Tibial nerve (tissue), 4 donors: Measurements from ENCODE around the gene MBNL2. TPM values are rescaled to one million over a fixed set of nuclear protein-coding genes. Genes with fewer than 3 reads are reported as not detected.
A peak's percentile ranks its signal among the peaks of the same experiment; 100 is the strongest.

Source experiments
- DNase-seq, 2 donors: peaks; one replicate each; pipeline ENCODE4 v3.0.0-alpha.2; 2019; ENCODE audit warnings: low spot score in 2 of 2
- H3K27ac ChIP-seq, 4 donors: fragments of 200-600 bp; sonication (generic) in 3 of 4; one replicate each; pipeline ENCODE4 v1.5.1; 2017 to 2019; ENCODE audit warnings: mild to moderate bottlenecking in 1 of 4
- H3K27me3 ChIP-seq, 2 donors: fragments of 200-600 bp; sonication (generic) in 1 of 2; one replicate each; pipeline versions ENCODE4 v1.5.1 to v1.6.0; 2017 to 2019
- H3K36me3 ChIP-seq, 3 donors: fragments of 200-600 bp; sonication (generic); one replicate each; pipeline ENCODE4 v1.5.1; 2018 to 2019
- H3K4me1 ChIP-seq, 4 donors: fragments of 200-600 bp; sonication (generic) in 3 of 4; one replicate each; pipeline ENCODE4 v1.5.1; 2017 to 2019
- H3K4me3 ChIP-seq, 4 donors: fragments of 200-600 bp; sonication (generic) in 3 of 4; one replicate each; pipeline ENCODE4 v1.5.1; 2017 to 2019; ENCODE audit warnings: mild to moderate bottlenecking in 1 of 4, moderate library complexity in 1 of 4
- H3K9me3 ChIP-seq, 4 donors: fragments of 200-600 bp; sonication (generic) in 3 of 4; one replicate each; pipeline ENCODE4 v1.5.1; 2017 to 2019
- CTCF ChIP-seq, 5 experiments: fragments of 200-600 bp in 3 of 5; fragments of 450-650 bp in 2 of 5; sonication (generic) in 3 of 5; IDR thresholded peaks; one replicate each; pipeline ENCODE4 v1.5.1; 2016 to 2019; ENCODE audit warnings: antibody characterized with exemption in 5 of 5, mild to moderate bottlenecking in 3 of 5, moderate library complexity in 2 of 5
- EP300 ChIP-seq, 2 donors: sonication (generic); formaldehyde crosslinking; IDR thresholded peaks; one replicate each; pipeline ENCODE4 v1.6.1; 2017; ENCODE audit warnings: antibody characterized with exemption in 2 of 2, mild to moderate bottlenecking in 1 of 2
- POLR2A ChIP-seq, 2 donors: fragments of 450-650 bp; IDR thresholded peaks; one replicate each; pipeline ENCODE4 v1.6.1; 2017; ENCODE audit warnings: antibody characterized with exemption in 2 of 2, mild to moderate bottlenecking in 2 of 2, moderate library complexity in 2 of 2
- WGBS, 2 donors: methylation state at CpG; one replicate each; pipeline ENCODE4 v1.1.5; 2018; 5-methylcytosine and 5-hydroxymethylcytosine counted together
- total RNA-seq, 4 donors: library from RNA; depleted of rRNA; stranded (reverse); fragments of >200 nt; gene quantifications; one replicate each; pipeline ENCODE4 v1.1.0, GENCODE V29; 2016

The MBNL2 gene
- total RNA-seq, 4 donors from 2014 or later, result 87.9 to 126 (median 95.5) TPM

DNA sequence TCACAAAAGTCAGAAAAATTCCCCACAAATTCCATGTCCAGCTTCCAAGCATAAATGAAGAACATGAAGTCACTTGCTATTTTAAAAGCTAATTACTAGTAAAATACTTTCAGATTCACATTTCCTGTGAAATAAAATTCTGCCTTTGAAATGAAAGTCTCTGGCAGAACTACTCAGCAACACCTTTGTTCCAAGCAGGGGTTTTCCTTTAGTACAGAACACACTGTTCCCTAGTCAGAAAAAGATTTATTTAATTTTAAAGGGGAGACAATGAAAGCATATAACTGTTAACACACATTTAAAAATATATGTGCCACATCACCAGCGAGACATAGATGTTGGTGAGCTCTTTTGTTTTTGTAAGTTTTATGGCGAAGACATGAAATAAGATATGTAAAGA lies 185.4 kb downstream of the MBNL2 start:
- Histone ChIP-seq H3K9me3 (no peaks in the 10 kb centered on the region), H3K4me3 (no peak overlapping the region), H3K27ac (peak overlapping the region in 1 of 4 donors; percentile 20), H3K27me3 (no peaks in the 10 kb centered on the region), H3K4me1 (no peaks in the 10 kb centered on the region), H3K36me3 (no peaks in the 10 kb centered on the region)
- no peak for TF ChIP-seq POLR2A (IDR thresholded peaks at IDR 0.05)
- peak in 1 of 2 donors; percentile 74 for TF ChIP-seq EP300 (IDR thresholded peaks at IDR 0.05)
- no peak for DNase-seq
- WGBS, 2 donors, result 86 to 90% methylated on average over 2 of the region's 2 CpGs

GRCh38 chr13:97408938-97409337 lies 186.8 kb downstream of the MBNL2 start:
- DNase-seq, result no peak
- H3K9me3 ChIP-seq, result no peaks in the 10 kb centered on the region
- TF ChIP-seq EP300 (IDR thresholded peaks at IDR 0.05), result no peak
- TF ChIP-seq POLR2A (IDR thresholded peaks at IDR 0.05), result no peak
- TF ChIP-seq CTCF (IDR thresholded peaks at IDR 0.05), result no peak
- no peak overlapping the region for H3K27ac ChIP-seq
- H3K27me3 ChIP-seq, result no peaks in the 10 kb centered on the region
- 92 to 95% methylated on average over 2 of the region's 2 CpGs for WGBS, 2 donors
- no peak overlapping the region for H3K4me3 ChIP-seq
- H3K4me1 ChIP-seq, result peaks cover 0 to 4% (median 0%) of the 10 kb centered on the region in 4 donors
- H3K36me3 ChIP-seq, result no peaks in the 10 kb centered on the region

DNA sequence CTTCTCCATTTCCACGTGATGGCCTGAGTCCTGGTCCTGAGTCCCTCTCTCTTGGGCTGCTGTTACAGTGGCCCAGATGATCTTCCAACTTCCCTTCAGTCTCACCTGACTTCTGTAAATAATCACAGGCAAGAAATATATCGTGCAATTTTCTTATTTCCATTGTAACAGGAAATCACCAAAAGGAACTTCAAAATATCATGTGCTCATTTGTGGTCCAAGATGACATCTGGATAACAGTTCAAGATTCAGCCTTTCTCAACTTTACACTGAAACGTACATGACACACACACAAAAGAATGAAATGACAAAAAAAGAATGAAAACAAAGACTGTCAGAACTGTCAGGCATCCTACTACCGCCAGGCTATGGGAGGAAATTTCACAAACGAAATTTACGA lies 189.9 kb downstream of the MBNL2 start:
- H3K27me3 ChIP-seq, result no peaks in the 10 kb centered on the region
- 81 to 83% methylated on average over 6 of the region's 6 CpGs for WGBS, 2 donors

DNA sequence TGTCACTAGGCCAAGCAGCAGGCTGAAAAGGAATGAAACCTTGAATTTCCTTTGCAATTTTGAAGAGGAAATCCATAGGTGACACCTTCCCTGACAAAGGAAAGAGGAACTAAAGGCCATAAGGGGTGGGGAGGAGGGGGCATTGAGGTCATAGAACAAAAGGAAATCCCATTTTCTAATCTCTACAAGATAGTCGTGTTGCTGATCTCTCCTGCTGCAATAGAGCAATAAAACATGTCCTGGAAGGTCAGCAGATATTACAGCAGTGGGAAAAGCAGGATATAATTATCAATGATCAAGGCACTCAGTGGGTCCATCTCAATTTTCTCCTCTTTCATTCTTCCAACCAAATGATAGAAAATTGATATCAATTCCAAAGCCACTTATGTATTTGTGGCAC lies 191.6 kb downstream of the MBNL2 start:
- no peak overlapping the region for H3K4me3 ChIP-seq
- WGBS, 2 donors, result 37 to 44% methylated on average over 1 of the region's 1 CpG
- H3K27ac ChIP-seq, result peak overlapping the region in 2 of 4 donors; percentile 72 to 75
- TF ChIP-seq EP300 (IDR thresholded peaks at IDR 0.05), result no peak
- TF ChIP-seq POLR2A (IDR thresholded peaks at IDR 0.05), result no peak
- H3K9me3 ChIP-seq, result no peaks in the 10 kb centered on the region
- no peaks in the 10 kb centered on the region for H3K27me3 ChIP-seq
- no peak for DNase-seq
- H3K4me1 ChIP-seq, result peaks cover 0 to 9% (median 0%) of the 10 kb centered on the region in 4 donors
- H3K36me3 ChIP-seq, result no peaks in the 10 kb centered on the region

More for the DNA sequence above, 189.9 kb downstream of the MBNL2 start:
- no peak for DNase-seq
- Histone ChIP-seq H3K9me3 (no peaks in the 10 kb centered on the region), H3K4me1 (peaks cover 0 to 9% (median 0%) of the 10 kb centered on the region in 4 donors), H3K27ac (no peak overlapping the region), H3K4me3 (no peak overlapping the region), H3K36me3 (no peaks in the 10 kb centered on the region)
- TF ChIP-seq EP300 (IDR thresholded peaks at IDR 0.05) (no peak), POLR2A (IDR thresholded peaks at IDR 0.05) (no peak), CTCF (IDR thresholded peaks at IDR 0.05) (no peak)

DNA sequence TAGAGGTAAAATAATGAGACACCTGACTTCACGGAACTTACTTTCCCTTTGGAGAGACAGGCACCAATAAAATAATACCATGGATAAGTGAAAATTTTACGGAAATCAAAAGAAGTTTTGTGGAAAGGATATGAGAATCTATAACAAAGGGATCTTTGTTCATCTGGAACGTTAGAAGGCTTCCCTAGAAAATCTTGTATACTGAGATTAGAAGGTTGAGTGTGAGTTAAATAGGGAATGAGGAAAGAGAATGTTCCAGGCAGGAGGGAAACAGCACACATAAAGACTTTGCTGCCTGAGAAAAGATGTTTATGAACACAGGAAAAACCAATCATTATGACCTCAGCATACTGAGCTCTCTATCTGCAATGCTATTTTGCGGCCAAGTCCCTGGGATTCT lies 192.3 kb downstream of the MBNL2 start:
- Histone ChIP-seq H3K27ac (peak overlapping the region in 3 of 4 donors; percentile 34 to 75 (median 72)), H3K4me1 (peaks cover 0 to 9% (median 0%) of the 10 kb centered on the region in 4 donors), H3K4me3 (no peak overlapping the region), H3K27me3 (no peaks in the 10 kb centered on the region), H3K9me3 (no peaks in the 10 kb centered on the region), H3K36me3 (no peaks in the 10 kb centered on the region)
- TF ChIP-seq EP300 (IDR thresholded peaks at IDR 0.05) (peak in 1 of 2 donors; percentile 39), CTCF (IDR thresholded peaks at IDR 0.05) (no peak)
- no peak for DNase-seq
- 25 to 29% methylated on average over 4 of the region's 4 CpGs for WGBS, 2 donors

DNA sequence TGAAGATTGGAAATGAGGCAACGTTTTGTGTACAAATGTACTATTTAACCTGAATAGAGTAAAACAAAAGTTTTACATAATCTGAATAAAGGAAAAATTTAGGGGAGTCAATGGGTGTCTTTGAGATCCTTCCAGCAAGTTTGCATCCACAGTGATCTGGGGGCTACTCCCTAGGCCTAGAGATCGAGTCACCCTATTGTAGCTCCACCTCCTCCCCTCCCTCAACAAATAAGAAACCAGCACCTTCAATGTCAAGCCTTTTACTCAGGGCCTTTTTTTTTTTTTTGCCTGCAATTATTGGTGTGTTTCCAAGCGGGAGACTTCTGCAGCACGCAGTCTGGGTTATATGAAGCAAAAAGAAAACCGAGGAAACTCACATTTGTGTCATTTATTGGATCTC lies 195.6 kb downstream of the MBNL2 start:
- H3K36me3 ChIP-seq, result no peaks in the 10 kb centered on the region
- no peak overlapping the region for H3K4me3 ChIP-seq
- no peak overlapping the region for H3K27ac ChIP-seq
- DNase-seq, result no peak
- TF ChIP-seq POLR2A (IDR thresholded peaks at IDR 0.05), result no peak
- no peak for TF ChIP-seq CTCF (IDR thresholded peaks at IDR 0.05)
- no peak for TF ChIP-seq EP300 (IDR thresholded peaks at IDR 0.05)
- H3K9me3 ChIP-seq, result no peaks in the 10 kb centered on the region
- H3K4me1 ChIP-seq, result peaks cover 0 to 9% (median 0%) of the 10 kb centered on the region in 4 donors
- 68 to 71% methylated on average over 5 of the region's 5 CpGs for WGBS, 2 donors
- H3K27me3 ChIP-seq, result no peaks in the 10 kb centered on the region
